MV-4-11 (cell line): ENCODE measurements around the gene NAXE.
"Not testable (repeated sequence)": the region's sequence is repeated elsewhere in the genome, so short reads cannot be mapped to it uniquely, and the experiment has no call there.

Experiments used
- DNase-seq: peaks from one replicate; lab custom pipeline; 2025; lab: John Stamatoyannopoulos, UW

Gene NAXE

GRCh38 chr1:156623946-156624813, 32.6 kb downstream of the NAXE start:
- no peak for DNase-seq

GRCh38 chr1:156624814-156625435, 33.3 kb downstream of the NAXE start:
- no peak for DNase-seq

DNA sequence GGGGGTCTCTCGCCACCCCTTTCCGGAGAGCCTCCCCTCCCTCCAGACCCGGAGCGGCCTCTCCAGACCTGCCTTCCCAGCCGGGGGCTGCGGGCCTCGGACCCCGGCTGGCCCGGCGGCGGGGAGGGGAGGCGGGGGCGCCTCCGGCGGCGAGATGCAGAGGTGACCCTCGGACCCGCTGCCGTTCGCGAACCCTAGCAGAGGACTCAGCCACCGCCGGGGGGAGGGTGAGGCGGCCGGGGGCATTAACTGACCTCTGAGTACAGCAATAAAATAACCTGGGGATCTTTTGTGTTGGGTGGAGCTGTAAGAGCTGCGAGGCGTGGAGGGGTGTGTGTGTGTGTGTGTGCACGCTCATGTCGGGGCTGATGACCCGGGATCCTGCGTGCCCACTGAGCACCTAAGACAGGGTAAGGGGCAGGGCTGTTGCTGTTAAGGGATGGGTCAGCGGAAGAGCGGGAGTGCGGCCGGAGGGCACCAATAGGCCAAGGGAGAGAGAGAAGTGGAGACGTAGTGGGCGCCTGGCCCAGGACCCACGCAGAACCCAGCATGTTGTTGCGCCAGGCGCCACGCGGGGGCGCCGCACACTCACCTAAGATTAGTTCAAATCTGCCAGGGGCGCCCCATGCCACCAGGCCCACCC, 34.0 kb downstream of the NAXE start:
- DNase-seq = peak; percentile 21

GRCh38 chr1:156626079-156626438, 34.5 kb downstream of the NAXE start:
- DNase-seq = no peak

- DNase-seq = peak; percentile 2
These were observed 35.8 kb downstream of the NAXE start for GRCh38 chr1:156627313-156627880.

DNA sequence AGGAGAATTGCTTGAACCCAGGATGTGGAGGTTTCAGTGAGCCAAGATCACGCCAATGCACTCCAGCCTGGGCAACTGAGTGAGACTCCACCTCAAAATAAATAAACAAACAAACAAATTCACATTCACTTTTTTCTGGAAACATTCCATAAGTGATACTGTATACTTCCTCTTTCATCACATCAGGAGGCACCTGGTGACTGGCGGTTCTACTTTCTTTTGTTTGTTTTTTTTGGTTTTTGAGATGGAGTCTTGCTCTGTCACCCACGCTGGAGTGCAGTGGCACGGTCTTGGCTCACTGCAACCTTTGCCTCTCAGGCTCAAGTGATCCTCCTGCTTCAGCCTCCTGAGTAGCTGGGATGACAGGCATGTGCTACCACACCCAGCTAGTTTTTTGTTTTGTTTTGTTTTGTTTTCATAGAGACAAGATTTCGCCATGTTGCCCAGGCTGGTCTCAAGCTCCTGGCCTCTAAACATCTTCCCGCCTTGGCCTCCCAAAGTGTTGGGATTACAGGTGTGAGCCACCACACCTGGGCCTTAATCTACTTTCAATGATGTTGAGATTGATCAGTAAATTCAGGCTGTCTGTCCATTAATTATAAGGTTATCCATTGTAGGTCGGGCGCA, 38.4 kb downstream of the NAXE start:
- no peak for DNase-seq

DNA sequence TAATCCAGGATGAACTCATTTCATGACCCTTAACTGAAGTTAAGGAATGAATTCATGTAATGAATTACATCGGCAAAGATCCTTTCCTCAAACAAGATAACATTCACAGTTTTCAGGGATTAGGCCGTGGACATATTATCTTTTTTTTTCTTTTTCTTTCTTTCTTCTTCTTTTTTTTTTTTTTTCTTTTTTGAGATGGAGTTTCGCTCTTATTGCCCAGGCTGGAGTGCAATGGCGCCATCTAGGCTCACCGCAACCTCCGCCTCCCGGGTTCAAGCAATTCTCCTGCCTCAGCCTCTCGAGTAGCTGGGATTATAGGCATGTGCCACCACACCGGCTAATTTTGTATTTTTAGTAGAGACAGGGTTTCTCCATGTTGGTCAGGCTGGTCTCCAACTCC, 39.6 kb downstream of the NAXE start:
- DNase-seq = not testable (repeated sequence)

- DNase-seq = no peak
These were observed 40.8 kb downstream of the NAXE start for GRCh38 chr1:156632355-156632754.

- no peak for DNase-seq
These were observed 46.8 kb downstream of the NAXE start for GRCh38 chr1:156638189-156638985.

DNA sequence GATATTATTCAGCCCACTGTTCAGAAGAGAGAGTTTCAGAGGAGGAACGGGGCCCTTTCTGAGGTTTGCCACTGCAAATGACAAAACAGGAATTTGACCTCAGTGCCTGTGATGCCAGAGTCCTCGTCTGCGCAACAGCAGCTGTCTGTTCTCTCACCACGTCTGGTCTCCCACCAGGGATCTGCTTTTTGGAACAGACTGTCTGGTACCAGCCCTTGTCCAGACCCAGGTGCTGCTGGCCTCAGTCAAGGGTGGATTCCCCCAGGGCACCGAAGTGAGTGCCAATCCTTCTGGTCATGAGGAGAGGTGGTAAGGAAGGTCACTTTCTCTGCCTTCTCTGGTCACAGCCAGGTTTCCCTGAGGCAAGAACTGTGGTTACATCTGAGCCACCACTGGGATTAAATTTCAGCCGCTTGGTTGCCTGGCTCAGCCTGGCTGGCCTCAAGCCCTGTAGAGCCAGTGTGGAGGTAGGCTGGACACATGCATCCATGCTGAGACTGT, 48.1 kb downstream of the NAXE start:
- peak; percentile 78 for DNase-seq

DNA sequence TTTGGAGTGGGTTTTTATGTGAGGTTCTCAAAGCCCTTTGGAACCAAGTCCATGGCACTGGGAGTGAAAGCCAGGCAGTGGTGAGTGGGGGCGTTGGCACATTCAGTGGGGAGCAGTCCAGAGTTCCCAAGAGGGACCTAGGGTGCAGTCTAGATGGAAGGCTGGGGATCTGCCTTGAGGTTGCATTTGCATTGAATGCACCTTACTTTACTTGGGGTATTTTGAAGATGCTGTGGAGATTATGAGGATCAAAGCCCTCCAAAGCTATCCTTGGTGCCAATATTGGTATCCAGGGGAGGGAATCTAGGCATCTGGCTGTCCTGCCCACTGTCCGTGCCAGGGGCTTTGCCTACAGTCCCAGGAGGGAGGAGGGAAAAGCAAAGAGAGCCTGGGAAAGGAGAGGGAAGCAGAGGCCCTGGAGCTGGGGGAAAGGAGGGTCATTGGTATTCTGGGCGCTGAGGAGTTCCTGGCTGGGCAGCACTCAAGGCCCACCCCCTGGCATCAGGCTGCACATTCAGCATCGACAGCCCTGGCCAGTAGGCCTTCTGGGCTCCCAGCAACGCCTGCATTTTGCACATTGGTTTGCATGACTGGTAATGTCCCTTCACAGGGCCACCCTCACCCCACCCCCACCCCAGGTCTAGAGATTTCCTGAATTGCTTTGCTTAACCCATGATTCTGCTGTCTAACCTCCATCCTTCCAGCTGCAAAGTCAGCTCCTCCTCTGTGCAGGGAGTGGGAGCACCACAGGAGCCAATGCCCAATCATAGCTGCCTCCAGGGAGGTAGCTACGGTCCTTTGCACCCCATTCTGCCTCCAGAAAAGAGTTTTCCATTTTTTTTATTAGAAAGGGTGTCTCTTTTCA, 49.5 kb downstream of the NAXE start:
- no peak for DNase-seq

DNA sequence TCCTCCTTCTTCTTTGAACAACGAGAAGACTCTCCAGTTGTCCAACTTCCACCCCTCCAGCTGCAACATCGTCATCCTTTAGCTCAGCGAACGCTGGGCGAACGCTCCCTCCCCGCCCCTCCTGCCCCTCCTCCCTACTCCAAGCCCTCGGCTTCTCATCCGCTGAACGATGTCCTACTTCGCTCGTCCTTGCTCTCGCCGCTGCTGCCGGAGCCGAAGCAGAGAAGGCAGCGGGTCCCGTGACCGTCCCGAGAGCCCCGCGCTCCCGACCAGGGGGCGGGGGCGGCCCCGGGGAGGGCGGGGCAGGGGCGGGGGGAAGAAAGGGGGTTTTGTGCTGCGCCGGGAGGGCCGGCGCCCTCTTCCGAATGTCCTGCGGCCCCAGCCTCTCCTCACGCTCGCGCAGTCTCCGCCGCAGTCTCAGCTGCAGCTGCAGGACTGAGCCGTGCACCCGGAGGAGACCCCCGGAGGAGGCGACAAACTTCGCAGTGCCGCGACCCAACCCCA, 50.2 kb downstream of the NAXE start, which contains the start of gene BCAN:
Gene BCAN (plus strand): TSS at position 357 of the 504 bp plus-strand sequence. CDS start 3,938 bp downstream, outside the sequence.
- DNase-seq = no peak

DNA sequence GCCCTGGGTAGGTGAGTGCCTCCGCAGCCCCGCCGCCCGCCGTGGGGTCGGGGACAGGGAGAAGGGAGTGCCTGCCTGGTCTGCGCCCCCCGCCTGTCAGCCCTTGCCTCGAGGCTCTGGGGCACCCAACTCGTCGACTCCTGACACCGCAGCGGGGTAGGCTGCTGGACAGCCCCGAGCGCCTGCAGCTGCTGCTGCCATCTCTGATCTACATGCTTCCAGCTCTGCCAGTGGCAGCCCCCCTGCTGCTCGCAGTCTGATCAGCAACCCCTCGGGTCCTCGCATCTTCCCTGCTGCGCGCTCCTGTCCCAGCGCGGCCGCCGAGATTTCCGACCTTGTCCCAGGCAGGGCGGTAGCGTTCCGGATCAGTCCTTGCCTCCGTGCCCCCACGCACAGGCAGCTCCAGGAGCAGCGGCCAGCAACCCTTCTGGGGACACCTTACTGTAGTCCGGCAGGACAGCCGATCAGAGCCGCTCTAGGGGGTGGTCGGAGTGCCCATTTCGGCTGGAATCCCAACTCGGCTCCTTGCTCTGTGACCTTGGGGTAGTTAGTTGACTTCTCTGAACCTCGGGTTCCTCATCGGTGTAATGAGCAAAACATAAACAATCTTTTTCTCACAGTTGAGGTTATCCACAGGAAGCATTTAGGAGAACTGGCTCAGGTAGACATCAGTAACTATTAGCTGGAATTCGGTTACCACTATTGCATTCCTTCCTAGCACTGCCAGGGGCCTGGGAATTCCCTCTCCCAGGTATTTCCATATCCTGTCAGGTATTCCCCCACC, 50.9 kb downstream of the NAXE start:
- DNase-seq = no peak

DNA sequence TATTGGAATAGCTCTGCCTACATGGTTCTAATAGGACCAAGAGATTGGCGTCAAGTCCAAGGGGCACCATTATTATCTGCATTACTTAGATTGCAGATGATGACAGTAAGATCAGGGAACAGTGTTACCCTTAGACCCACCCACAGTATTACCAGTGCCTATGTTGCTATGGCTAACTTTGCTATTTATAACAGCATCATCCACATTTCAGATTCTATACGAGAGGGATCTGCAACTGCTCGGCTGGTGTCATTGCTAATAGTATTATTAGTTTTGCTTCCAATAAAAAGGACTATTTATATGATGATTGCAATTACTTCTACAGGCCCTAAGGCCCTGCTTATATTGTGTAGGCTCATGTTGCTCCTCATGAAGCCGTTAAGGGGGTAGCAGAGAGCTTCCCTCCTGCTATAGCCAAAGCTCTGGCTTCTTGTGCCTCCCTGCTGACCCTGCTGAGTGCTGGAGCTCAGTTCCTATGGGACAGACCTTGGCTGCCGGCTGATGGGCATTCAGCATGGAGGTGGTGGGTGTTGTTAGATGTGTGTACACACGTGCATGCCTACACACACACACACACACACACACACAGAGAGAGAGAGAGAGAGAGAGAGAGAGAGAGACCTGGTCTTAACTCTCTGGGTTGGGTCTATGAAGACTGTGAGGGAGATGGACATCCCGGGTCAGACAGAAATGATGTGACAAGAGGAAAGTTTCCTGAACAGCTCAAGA, 51.6 kb downstream of the NAXE start:
- no peak for DNase-seq

- peak; percentile 94 for DNase-seq
These were observed 52.2 kb downstream of the NAXE start for GRCh38 chr1:156643778-156644092.
